Ishikawa (cell line): ENCODE data around the gene EEFSEC.

Source experiments
- CEBPB ChIP-seq: IDR thresholded peaks from 2 replicates; pipeline ENCODE4 v1.6.1; 2012
- EP300 ChIP-seq: IDR thresholded peaks from 2 replicates; pipeline ENCODE4 v1.6.1; 2012; ENCODE audit warnings: borderline replicate concordance
- MAX ChIP-seq: IDR thresholded peaks from 2 replicates; pipeline ENCODE4 v1.6.1; 2012
- RAD21 ChIP-seq: IDR thresholded peaks from 2 replicates; pipeline ENCODE4 v1.6.1; 2012; ENCODE audit warnings: low read depth

GRCh38 chr3:128180436-128180835 is 27.2 kb downstream of the EEFSEC start:
- TF ChIP-seq CEBPB (no peak), MAX (no peak), RAD21 (no peak), EP300 (no peak)
